Adrenal gland (tissue), 12 donors: ENCODE data around the gene PCYT1B. TPM values are rescaled to one million over a fixed set of nuclear protein-coding genes. Genes with fewer than 3 reads are reported as not detected.

ENCODE experiments used
- DNase-seq, 7 donors: peaks; one replicate each; pipeline ENCODE4 v3.0.0-alpha.2; 2019 to 2020
- H3K27ac ChIP-seq, 5 donors: fragments of 200-600 bp; sonication (generic) in 4 of 5; 1 replicate in 3 of 5; 2 replicates in 2 of 5; pipeline versions ENCODE4 v1.5.1 to v1.8.0; 2016 to 2020; ENCODE audit warnings: mild to moderate bottlenecking in 1 of 5
- H3K27me3 ChIP-seq: fragments of 200-600 bp; 2 replicates; pipeline ENCODE4 v1.8.0; 2021
- H3K36me3 ChIP-seq, 2 donors: fragments of 200-600 bp; replicated peaks in 1 of 2; 1 replicate in 1 of 2; 2 replicates in 1 of 2; pipeline versions ENCODE4 v1.5.1 to v1.8.0; 2018 to 2022
- H3K4me1 ChIP-seq, 2 donors: fragments of 200-600 bp; replicated peaks in 1 of 2; 1 replicate in 1 of 2; 2 replicates in 1 of 2; pipeline versions ENCODE4 v1.5.1 to v1.8.0; 2018 to 2021
- H3K4me3 ChIP-seq, 4 donors: fragments of 200-600 bp; sonication (generic) in 3 of 4; one replicate each; pipeline ENCODE4 v1.5.1; 2016 to 2018
- H3K9me3 ChIP-seq, 3 donors: fragments of 200-600 bp; sonication (generic) in 1 of 3; replicated peaks in 1 of 3; 1 replicate in 2 of 3; 2 replicates in 1 of 3; pipeline versions ENCODE4 v1.5.1 to v1.8.0; 2016 to 2021
- POLR2A ChIP-seq, 2 donors: fragments of 450-650 bp; IDR thresholded peaks; one replicate each; pipeline ENCODE4 v1.6.1; 2017; ENCODE audit warnings: antibody characterized with exemption in 2 of 2, mild to moderate bottlenecking in 2 of 2, moderate library complexity in 1 of 2
- WGBS, 4 donors: extraction: QIAGEN DNeasy Blood & Tissue Kit in 2 of 4; methylation state at CpG; one replicate each; pipeline versions ENCODE4 v1.1.5 to v1.1.7; 2013 to 2017; 5-methylcytosine and 5-hydroxymethylcytosine counted together
- intact Hi-C, 2 donors: fragments of 100-400 bp; cut with DNase I; formaldehyde crosslinking; loops; one replicate each; pipeline versions ENCODE4 v1.14.1 to v1.15.0; 2022 to 2023
- polyA plus RNA-seq, 3 donors: library from polyadenylated mRNA; stranded (reverse); fragments of 200-250 nt in 2 of 3; fragments of 350-450 nt in 1 of 3; fragmentation: Illumina TruSeq in 1 of 3; extraction: RNeasy Lipid Tissue Mini Kit (QIAGEN cat#74804) in 1 of 3; gene quantifications; one replicate each; pipeline ENCODE4 v1.2.3, GENCODE V29; 2013 to 2014
- total RNA-seq, 9 donors: library from RNA; depleted of rRNA in 4 of 9; stranded (reverse); fragments of >200 nt in 4 of 9; fragments of 120-200 nt in 1 of 9; fragmentation: NEBNext Ultra II Directional in 1 of 9; extraction: Animal tissue kit (Norgen Biotek cat#: 25700) in 1 of 9; gene quantifications; one replicate each; pipeline versions ENCODE4 v1.1.0 to v1.2.4, GENCODE V29; 2013 to 2023
- TF ChIP-seq, protein P1 (sequence below), 6 experiments: fragments of 450-650 bp in 4 of 6; fragments of 200-600 bp in 2 of 6; sonication (generic) in 1 of 6; IDR thresholded peaks; 1 replicate in 5 of 6; 2 replicates in 1 of 6; pipeline versions ENCODE4 v1.5.1 to v1.8.0; 2016 to 2021; ENCODE audit warnings: antibody characterized with exemption in 6 of 6, mild to moderate bottlenecking in 2 of 6, moderate library complexity in 1 of 6
- donor health status: healthy with polysubstance abuse.
- donor health status: Bipolar disorder and iron deficiency.
- donor health status: DM: yes; HTN: yes; CAD: no.
- donor health status: DM: no; HTN: no; CAD: no.
- donor health status: DM: no; HTN: no; CAD: no.
- donor health status: DM: yes; HTN: yes; CAD: no.

The PCYT1B gene
- total and polyA plus RNA-seq, 12 donors: 0.40 to 12.1 (median 1.4) TPM

DNA sequence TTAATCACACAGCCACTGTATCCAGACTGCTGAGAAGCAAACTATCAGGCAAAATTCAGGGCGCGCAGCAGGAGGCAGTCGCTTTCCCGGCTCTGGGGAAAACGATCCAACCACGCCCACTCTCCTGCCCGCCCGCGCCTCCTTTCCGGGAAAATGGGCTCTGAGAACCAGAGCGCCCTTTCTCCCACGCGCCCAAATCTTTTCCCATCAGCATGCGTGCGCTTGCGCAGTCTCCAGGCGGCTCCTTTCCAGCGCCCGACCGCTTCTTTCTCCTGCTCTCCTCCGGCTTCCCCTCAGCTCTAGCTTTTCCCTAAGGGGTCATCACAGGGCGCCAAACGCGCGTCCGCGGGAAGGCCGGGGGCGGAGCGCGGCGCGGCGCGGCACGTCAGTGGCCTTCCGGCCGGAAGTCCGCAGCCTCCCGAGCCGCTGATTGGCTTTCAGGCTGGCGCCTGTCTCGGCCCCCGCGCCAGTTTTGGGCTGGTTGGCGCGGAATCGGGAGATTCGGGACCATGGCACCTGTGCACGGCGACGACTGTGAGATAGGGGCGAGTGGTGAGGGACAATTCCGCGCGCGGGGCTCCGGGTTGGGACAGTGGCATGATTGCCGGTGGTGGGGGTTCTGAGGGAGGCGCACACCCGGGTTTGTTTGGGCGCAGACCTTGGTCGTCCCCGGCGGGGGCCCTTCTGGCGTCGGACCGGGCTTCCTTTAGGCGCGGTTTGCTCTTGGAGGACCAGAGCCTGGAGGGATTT, 46.5 kb upstream of the PCYT1B start, which contains the start of gene POLA1:
POLA1 (plus strand) TSS at position 466 of the 750 bp plus-strand sequence; CDS start at position 510, 44 bp downstream.
- H3K36me3 ChIP-seq: no peaks in the 10 kb centered on the region
- peak within 1 kb of the TSS in 3 of 4 donors; percentile 42 to 61 (median 59) for H3K4me3 ChIP-seq
- H3K4me1 ChIP-seq: no peaks in the 10 kb centered on the region
- H3K9me3 ChIP-seq: no peaks in the 10 kb centered on the region
- DNase-seq: peak; percentile 89 to 96 (median 94)
- no peaks in the 10 kb centered on the region for H3K27me3 ChIP-seq
- 0 to 46% (median 17%) methylated on average over 2 to 70 of the region's 70 CpGs for WGBS, 4 donors
- intact Hi-C loops: no loop called here
- TF ChIP-seq, protein P1, sequence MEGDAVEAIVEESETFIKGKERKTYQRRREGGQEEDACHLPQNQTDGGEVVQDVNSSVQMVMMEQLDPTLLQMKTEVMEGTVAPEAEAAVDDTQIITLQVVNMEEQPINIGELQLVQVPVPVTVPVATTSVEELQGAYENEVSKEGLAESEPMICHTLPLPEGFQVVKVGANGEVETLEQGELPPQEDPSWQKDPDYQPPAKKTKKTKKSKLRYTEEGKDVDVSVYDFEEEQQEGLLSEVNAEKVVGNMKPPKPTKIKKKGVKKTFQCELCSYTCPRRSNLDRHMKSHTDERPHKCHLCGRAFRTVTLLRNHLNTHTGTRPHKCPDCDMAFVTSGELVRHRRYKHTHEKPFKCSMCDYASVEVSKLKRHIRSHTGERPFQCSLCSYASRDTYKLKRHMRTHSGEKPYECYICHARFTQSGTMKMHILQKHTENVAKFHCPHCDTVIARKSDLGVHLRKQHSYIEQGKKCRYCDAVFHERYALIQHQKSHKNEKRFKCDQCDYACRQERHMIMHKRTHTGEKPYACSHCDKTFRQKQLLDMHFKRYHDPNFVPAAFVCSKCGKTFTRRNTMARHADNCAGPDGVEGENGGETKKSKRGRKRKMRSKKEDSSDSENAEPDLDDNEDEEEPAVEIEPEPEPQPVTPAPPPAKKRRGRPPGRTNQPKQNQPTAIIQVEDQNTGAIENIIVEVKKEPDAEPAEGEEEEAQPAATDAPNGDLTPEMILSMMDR (IDR thresholded peaks at IDR 0.05): peak in 1 of 6 experiments; percentile 8
- TF ChIP-seq POLR2A (IDR thresholded peaks at IDR 0.05): no peak
- H3K27ac ChIP-seq: peak within 1 kb of the TSS in 4 of 5 donors; percentile 66 to 89 (median 75)

DNA sequence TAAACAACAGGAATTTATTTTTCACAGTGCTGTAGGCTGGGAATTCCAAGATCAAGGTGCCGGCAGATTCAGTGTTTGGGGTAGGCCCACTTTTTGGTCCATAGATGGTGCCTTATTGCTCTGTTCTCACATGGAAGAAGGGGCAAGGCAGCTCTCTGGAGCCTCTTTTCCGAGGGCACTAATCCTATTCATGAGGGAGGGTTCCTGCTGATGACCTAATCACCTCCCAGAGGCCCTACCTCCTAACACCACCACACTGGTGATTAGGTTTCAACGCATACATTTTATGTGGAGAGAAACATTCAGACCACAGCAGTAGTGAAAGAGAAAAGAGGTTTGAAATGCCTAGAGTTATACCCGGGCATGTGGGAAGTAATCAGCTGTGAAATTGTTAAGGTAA, 45.2 kb upstream of the PCYT1B start:
- Histone ChIP-seq H3K4me1 (no peaks in the 10 kb centered on the region), H3K27me3 (no peaks in the 10 kb centered on the region), H3K27ac (no peak overlapping the region), H3K36me3 (no peaks in the 10 kb centered on the region), H3K9me3 (no peaks in the 10 kb centered on the region), H3K4me3 (no peak overlapping the region)
- WGBS, 4 donors: 75 to 83% (median 79%) methylated on average over 3 to 4 of the region's 4 CpGs
- no peak for TF ChIP-seq POLR2A (IDR thresholded peaks at IDR 0.05)
- TF ChIP-seq, protein P1 (IDR thresholded peaks at IDR 0.05): no peak
- intact Hi-C loops: no loop called here
- no peak for DNase-seq

DNA sequence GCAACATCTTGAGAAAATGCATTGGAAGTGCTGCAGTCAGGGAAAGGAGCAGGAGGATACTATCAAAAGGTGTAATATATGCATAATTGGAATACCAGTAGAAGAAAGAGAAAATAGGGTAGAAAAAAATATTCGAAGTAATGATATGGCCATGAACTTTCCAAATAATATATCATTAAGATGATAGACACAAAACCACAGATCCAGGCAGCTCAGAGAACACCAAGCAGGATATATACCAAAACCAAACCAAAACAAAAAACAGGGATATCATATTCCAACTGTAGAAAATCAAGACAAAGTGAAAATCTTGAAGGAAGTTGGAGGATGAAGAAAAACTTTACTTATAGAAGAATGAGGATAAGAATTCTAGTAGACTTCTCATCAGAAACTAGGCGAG, 36.9 kb upstream of the PCYT1B start:
- no peak for DNase-seq
- intact Hi-C loops: no loop called here
- no peak overlapping the region for H3K4me3 ChIP-seq
- H3K9me3 ChIP-seq: no peaks in the 10 kb centered on the region
- TF ChIP-seq POLR2A (IDR thresholded peaks at IDR 0.05): no peak
- TF ChIP-seq, protein P1 (IDR thresholded peaks at IDR 0.05): no peak
- H3K27me3 ChIP-seq: peaks cover 10% of the 10 kb centered on the region
- H3K36me3 ChIP-seq: no peaks in the 10 kb centered on the region
- H3K4me1 ChIP-seq: no peaks in the 10 kb centered on the region
- 69 to 78% (median 74%) methylated on average over 2 of the region's 2 CpGs for WGBS, 4 donors
- H3K27ac ChIP-seq: no peak overlapping the region

DNA sequence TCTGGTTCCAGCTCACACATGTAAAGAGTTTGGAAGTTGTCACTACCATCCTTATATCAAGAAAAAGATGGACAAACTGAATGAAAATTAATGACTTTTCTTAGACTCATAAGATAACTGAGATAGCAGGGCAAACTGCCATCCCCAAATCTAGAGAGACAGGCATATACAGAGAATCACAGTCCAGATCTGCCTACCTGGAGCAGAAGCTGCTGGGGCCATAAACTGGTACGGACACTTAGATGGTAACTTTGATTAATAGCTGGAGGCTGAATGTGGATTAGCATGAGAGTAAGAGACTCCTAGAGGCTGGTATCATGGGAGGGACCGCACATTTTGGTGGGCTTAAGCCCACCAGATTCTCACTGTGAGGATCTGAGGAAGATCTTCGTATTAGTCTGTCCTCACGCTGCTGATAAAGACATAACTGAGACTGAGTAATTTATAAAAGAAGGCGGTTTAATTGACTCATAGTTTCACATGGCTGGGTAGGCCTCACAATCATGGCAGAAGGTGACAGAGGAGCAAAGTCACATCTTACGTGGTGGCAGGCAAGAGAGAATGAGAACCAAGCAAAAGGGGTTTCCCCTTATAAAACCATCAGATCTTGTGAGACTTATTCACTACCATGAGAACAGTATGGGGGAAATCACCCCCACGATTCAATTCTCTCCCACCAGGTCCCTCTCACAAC, 35.7 kb upstream of the PCYT1B start:
- no peaks in the 10 kb centered on the region for H3K36me3 ChIP-seq
- H3K9me3 ChIP-seq: no peaks in the 10 kb centered on the region
- intact Hi-C loops: no loop called here
- no peak overlapping the region for H3K27ac ChIP-seq
- H3K4me3 ChIP-seq: no peak overlapping the region
- no peaks in the 10 kb centered on the region for H3K4me1 ChIP-seq
- no peak for TF ChIP-seq POLR2A (IDR thresholded peaks at IDR 0.05)
- TF ChIP-seq, protein P1 (IDR thresholded peaks at IDR 0.05): no peak
- H3K27me3 ChIP-seq: peaks cover 18% of the 10 kb centered on the region
- DNase-seq: no peak
- WGBS, 4 donors: 69 to 93% (median 82%) methylated on average over 2 to 7 of the region's 7 CpGs
